OCI-M2 (cell line): ENCODE data around the gene PRPF19.
"Not testable (repeated sequence)": the region's sequence is repeated elsewhere in the genome, so short reads cannot be mapped to it uniquely, and the experiment has no call there.

Experiments
- DNase-seq: peaks from one replicate; lab custom pipeline; 2025; ENCODE audit not compliant: unreplicated experiment; lab: John Stamatoyannopoulos, UW

Gene PRPF19

DNA sequence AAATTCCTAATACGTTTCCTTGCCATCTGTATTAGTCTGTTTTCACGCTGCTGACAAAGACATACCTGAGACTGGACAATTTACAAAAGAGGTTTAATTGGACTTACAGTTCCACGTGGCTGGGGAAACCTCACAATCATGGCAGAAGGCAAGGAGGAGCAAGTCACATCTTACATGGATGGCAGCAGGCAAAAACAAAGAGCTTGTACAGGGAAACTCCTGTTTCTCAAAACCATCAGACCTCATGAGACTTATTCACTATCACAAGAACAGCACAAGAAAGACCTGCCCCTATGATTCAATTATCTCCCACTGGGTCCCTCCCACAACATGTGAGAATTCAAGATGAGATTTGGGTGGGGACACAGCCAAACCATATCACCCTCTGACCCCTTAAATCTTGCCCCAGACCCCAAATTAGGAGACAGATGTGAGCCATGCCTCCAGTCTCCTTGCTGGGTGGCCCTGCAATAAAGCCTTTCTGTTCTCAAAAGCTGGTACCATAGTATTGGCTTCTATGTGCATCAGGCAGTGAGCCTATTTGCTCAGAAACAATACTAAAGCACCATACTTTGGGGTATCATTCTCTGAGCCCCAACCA is 3.4 kb upstream of the PRPF19 start:
- not testable (repeated sequence) for DNase-seq

DNA sequence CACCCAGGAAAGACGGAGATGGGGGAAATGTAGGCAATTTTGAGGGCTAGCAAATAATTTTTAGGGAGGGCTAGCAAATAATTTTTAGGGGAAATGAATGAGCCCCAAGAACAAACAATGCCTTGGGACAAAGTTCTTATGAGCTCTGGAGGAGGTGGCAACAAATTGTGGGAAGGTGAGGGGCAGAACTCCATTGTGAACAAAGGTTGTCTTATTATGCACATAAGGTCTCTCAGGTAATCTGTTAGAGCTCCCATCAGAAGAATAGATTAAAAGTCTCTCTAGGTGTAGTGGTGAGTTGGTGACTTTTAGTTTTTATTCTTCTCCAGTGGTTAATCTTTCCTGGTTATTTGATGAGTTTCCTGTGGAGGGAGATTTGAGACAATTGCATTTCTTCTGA is 2.4 kb upstream of the PRPF19 start:
- no peak for DNase-seq

DNA sequence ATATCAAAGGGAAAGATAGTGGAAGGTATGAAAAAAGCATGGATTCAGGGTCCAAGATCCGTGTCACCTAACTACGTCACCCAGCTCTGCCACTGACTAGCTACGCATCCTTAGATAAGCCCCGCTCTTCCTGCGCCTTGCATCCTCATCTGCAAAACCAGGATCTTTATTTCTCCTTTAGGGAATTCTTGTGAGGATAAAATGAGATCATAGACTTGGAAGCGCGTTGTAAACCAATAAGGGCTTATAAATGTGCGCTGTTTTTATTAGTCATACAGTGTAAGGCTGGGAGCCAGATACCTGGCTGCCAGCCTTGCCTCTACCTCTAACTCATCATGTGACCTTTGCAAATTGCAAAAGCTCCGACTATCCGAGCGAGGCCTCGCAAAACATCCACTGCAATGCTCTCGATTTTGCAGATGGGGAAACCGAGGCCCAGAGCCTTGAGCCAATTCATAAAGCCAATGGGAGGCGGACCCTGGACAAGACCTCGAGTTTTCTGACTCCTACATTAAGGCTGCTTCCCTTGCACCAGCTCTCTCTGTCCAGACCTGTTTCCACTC is 753 bp downstream of the PRPF19 start:
- DNase-seq: no peak

DNA sequence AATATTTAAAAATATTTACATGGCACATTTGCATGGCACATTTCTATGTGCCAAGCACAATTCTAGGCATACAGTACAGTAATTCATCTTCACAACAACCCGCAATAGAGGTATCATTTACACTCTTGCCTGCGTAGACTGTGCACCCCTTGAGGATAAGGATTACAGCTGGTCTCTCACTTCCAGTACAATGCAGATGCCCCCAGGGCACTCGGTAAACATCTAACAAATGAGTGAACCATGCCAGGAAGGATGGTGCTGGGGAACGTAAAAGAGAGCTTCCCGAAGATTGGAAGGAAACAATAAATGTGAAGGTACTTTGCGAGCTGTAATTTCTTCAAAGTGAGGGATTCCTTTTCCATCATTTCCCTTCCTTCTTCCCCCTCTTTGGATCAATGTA is 1.3 kb downstream of the PRPF19 start:
- DNase-seq: no peak

DNA sequence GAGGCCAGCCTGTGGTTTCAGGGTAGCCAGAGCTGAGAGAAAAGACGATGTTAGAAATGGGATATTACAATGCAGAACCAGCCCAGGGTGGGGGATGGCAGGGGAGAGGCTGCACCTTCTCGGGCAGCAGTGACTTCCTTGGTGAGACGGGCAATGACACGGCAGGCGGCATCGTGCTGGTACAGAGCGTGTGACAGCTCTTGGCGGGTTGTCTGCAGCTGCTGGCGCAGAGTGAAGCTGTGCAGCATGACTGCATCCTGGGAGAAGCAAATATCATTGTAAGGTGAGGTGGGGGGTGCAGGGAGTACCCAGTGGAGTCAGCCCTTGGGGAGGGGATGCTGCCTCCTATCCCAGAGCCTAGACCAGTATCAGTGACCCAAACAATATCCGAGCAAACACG is 3.8 kb downstream of the PRPF19 start:
- no peak for DNase-seq

DNA sequence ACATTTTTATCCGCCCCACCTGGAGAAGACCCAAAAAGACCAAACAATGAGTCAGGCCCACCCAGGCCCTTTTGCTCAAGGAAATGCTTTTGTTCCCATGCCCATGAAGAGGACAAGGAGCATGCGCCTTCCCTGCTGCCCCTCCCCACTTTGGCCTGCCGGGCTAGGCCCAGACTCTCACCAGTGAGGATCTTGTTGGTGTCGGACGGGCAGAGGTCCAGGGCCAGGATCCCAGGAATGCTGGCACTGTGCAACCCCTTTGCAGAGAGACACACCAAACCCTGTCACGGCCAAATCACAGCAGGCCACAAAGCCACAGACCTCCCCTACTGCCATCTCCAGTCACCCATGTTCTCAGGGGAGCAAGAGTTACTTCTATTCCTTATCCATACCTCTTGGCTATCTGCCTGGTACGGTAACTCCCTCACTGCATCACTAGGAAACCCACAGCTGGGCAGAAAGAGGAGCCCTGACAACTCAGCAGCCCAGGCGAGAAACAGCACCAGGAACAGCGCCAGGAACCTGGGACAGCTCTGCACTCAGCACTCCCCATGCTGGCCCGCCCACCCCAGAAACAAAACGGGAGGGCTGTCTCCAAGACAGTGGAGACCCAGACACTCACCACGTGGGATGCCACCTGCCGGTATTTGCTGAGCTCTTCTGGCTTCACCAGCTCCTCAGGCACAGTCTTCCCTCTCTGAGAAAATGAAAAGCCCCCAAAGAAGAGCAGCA is 5.5 kb downstream of the PRPF19 start:
- DNase-seq: no peak

DNA sequence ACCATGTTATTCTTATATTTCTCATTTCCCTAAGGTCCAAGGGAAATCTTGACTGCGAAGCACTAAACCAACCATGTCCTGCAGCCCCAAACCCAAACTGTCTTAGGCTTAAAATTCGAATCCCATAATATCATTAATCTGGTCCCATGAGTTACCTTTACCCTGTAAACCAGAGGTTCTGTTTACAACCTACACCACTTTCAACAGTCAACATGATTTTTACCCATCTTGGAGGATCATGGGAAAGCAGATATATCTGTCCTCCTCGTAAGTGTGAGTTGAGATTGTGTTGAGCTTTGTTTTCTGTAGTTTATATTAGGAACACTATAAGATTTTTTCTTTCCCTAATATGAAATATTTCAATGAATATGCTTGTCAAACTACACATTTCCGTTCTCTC is 6.4 kb downstream of the PRPF19 start:
- DNase-seq: no peak

DNA sequence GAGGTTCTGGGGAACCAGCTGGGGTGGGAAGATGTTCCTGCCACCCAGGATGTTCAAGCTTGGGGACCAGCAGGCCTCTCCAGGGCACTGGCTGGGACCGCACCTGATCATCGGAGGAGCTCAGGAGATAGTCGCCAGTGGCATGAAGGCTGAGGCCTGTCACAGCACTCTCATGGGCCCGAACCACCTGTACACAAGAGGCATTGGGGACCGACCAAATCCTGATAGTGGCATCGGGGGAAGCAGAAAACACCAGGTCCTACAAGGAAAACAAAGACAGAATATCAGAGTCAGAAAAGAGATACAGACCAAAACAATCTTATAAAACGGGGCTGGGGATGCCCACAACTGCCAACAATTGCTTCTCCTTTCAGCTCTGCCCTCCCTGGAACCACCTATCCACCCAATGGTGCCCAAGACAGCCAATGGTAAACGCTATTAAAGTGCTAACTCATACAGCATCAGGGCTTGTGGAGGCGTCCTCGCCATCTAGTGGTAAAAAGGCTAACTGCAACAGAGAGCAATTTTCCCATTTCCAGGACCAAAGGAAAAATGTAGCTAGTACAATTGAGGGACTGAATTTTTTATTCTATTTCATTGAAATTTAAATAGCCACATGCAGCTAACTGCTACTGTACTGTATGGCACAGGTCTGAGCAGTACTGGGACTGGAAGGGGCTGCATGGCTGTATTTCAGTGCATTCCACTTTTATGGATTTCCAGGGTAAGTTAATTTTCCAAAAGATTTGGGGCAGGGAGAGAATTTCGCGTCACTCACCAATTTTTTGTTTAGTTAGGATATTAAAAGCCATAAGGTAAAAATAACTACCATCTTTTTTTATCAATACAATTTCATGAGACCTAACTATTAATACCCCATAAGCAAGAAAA is 7.1 kb downstream of the PRPF19 start:
- no peak for DNase-seq

DNA sequence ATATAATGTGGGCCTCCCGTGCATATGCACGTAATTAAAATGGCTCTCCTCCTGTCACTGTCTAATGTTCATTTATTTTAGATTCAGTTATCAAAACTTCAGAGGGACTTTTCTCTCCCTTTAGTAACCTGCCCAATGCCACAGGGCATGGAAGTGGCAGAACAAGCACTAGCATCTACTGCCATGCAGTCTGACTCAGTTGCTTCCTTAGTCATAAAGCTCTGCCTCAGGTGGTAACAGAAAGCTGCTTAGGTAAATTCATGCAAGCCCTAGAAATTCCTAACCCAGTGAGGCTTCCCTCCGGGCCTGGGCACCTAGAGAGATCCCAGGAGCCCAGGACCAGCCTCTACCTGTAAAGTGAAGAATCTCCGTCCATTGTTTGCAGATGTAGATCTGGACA is 8.9 kb downstream of the PRPF19 start:
- no peak for DNase-seq

DNA sequence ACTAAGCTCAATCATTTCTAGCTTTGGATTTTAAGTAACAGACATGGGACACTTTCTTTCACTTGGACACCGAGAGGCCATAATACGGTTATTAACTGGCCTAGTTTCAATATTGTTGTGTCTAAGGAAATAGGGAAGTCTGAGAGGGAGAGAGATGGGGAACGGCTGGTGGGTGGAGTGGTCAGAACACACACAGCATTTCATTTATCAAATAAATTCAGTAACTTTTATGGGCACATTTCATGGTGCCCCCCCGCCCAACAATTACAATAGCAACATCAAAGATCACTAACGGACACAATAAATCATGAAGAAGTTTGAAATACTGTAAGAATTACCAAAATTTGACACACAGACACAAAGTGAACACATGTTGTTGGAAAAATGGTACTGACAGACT is 10.7 kb downstream of the PRPF19 start:
- no peak for DNase-seq

DNA sequence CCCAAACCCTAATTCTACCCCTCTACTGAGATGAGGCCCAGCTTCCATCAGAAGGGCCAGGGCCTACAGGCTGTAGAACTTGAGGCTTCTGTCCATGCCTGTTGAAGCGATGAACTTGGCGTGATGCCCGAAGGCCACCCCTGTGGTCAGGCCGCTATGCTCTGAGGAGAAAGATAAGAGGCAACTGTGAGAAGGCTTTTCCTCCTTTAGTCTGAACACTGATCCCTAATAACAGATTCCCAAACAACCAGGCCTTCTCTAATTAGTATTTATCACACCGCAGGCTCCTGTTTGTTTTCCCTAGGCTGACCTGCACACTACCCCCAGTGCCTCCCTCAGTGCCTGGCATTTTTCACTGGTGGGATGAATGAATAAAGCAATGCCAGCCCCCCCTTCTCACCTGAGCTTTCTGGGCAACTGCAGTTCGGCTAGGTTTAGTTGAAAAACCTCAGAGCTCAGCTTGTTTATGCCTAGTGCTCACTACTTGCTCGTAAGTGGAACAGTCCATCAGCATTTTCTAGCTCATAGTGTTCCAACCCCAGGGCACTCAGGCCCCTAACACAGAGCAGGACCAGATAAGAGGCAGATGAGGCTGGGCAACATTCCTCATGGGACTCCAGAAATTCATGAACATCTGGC is 15.2 kb downstream of the PRPF19 start:
- DNase-seq: no peak

DNA sequence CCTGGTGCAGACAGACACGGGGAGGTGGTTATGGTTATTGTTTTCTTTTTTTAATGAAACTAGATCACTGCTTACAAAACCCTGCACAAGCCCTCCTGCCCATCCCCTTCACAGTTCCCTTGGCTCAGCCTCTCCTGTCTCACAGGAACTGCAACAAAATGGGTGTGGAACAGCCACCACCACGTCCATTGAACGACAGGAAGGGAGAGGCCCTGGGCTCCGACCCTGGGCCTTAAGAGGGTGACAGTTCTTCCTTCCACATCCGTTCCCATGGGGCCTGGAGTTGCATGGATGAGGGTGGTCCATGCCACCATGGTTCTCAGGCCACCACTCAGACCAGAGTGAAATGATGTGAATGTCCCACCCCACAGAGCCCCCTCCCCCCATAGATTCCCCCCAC is 15.7 kb downstream of the PRPF19 start:
- no peak for DNase-seq

DNA sequence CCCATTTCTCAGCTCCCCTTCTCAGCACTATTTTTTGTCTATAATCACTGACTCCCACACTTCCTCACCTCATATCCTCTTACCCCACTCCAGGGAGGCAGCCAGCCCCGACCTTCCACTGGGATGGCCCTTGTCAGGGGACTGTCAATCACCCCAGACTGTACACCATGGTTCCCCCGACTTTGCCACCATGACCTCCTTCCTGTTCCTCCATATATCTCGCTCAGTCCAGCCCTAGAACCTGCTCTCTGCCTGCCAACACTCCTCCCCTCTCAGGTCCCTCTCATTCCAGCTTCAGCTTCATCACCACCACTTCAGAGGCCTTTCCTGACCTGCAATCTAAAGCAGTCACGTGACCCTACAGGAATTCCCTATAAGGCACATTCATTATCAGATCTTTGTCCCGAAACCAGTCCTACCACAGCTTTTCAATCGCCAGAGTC is 16.5 kb downstream of the PRPF19 start:
- DNase-seq: no peak

DNA sequence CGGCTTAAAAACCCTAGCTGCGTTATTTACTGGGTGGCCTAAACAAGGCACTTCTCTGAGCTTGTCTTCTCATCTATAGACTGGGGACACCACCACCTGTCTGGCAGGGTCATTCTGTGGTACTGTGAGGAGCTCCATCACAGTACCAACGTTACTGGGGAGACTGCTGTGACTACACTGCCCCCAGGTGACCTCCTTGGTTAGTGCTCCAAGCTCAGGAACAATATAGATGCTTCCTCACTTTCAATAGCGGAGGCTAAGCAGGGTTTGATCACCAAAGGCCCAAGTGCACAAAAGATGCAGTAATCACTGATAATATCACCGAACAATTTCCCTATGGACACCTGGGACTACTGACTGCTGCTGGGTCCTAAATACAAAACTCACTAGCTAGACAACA is 18.8 kb downstream of the PRPF19 start:
- DNase-seq: no peak

DNA sequence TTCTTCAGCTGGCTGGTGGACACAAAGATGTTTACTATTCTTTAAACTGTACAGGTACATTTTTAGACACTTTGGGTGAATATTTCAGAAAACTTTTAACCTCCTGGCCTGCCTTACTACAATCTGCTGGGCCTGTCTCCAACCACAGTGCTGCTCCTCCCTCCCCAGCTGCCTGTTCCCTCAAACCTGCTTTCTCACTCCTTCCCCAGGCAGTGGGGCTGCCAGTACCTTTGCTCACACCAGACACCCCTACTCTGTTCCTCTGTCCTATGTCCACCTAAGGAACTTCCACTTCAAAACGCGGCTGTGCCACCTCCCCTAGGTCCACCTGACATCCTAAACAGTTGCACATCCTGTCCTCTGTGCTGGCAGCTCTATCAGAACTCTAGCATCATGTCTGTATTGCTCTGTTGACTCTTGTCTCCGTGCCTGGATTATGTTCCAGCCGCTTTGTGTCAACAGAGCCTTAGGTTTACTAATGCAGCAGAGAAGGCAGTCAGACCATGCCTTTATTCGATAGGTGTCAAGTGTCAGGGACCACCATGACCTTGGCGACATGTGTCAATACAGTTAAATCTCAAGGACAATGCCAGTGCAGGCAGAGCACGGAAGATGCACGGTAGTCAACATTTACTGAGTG is 25.6 kb downstream of the PRPF19 start:
- no peak for DNase-seq

DNA sequence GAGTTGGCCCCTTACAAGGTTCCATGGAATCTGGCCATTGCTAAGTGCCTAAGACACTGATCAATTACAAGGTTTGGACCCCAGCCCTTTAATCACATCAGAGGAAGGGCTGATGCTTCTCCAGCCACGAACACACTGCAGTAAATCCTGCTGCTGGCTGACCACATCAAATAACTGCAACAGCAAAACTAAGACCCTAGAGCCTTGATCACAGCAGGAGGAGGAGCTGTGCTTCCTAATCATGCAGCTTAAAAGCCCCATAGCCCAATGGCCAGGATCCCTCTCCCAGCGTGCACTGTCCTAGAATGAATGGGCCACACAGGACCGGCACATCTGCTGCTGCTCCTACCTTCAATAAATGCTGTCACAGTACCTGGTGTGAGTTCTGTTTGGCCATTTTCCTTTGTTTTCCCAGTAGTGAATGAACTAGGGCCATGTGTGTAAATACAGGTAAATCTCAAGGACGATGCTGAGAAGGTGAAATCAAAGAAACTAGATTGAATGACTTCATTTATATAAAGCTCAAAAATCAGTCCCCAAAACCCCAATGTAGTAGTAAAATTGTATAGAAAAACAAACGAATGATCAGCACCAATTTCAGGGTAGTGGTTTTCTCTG is 26.3 kb downstream of the PRPF19 start:
- DNase-seq: no peak

DNA sequence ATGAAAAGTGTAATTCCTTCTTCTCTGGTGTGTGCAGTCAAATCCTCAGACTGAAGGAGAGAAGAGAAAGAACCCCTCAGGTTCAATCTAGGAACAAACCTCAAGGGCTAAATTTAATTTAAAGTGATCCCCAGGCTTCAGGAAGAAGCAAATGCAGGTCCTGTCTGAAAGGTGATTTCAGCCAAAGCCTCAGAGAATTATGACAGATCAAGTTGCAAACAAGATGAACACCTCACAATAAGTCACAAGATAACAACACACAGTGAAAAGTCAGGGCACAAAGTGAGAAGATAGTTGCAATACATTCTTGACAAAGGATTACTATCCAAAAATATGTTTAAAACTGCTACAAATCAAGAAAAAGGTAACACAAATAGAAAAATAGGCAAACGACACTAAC is 27.3 kb downstream of the PRPF19 start:
- no peak for DNase-seq

DNA sequence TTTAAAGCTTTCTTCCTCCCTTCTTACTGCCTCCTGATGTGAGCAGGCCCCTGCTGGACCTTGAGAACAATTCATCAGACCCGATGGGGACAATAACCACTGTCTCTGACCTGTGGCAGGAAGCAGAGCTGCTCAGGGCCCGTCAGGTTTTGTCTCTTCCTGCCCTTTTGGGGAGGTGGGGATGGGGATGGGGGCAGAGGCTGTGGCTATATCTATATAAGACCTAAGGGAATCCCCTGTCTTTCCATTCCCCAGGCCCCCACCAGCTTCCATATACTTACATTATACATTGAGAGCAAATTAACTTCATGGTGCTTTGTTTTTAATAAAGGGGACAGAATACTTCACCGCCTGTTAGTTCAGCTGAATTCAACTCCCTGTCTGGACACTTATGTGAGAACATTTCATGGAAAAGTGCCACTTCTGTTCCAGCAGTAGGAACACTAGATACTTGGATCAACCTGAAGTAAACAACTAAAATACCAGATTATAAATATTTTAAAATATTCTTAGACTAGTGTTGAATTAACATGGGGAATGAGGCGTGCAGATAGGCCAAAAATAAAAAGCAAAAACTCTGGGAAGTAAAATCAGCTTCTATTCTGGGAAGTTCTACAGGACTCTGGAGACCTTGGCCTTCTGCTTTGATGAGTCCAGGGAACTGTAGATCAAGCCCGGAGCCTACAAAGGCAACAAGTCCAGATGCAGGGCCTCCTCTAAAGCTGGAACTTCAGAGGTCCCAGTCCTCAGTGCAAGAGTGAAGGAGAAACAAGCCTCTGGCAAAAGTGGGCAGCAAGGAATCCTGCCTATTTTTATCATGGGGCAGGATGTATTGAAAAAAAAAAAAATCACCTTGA is 27.9 kb downstream of the PRPF19 start:
- no peak for DNase-seq

DNA sequence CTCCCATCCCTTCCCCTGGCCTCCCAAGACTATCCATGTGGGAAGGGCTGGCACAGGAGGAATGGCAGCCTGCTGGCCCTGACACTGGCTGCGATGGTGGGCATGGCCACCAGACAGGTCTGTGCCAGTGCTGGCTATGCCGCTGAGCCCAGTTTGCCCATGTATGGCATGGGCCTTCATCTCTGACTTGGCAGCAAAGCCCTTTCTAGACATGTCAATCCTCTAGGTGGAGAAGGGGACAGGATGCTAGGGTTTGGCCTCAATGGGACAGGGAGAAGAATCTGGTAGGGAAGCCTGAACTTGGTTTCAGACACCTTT is 30.3 kb downstream of the PRPF19 start:
- no peak for DNase-seq
